NCI-H226 (cell line): Measurements from ENCODE around the gene MAP4K5.
"Not testable (repeated sequence)": the region's sequence is repeated elsewhere in the genome, so short reads cannot be mapped to it uniquely, and the experiment has no call there.

Source experiments
- DNase-seq: peaks from one replicate; pipeline ENCODE4 v3.0.0-alpha.2; 2015

The MAP4K5 gene

DNA sequence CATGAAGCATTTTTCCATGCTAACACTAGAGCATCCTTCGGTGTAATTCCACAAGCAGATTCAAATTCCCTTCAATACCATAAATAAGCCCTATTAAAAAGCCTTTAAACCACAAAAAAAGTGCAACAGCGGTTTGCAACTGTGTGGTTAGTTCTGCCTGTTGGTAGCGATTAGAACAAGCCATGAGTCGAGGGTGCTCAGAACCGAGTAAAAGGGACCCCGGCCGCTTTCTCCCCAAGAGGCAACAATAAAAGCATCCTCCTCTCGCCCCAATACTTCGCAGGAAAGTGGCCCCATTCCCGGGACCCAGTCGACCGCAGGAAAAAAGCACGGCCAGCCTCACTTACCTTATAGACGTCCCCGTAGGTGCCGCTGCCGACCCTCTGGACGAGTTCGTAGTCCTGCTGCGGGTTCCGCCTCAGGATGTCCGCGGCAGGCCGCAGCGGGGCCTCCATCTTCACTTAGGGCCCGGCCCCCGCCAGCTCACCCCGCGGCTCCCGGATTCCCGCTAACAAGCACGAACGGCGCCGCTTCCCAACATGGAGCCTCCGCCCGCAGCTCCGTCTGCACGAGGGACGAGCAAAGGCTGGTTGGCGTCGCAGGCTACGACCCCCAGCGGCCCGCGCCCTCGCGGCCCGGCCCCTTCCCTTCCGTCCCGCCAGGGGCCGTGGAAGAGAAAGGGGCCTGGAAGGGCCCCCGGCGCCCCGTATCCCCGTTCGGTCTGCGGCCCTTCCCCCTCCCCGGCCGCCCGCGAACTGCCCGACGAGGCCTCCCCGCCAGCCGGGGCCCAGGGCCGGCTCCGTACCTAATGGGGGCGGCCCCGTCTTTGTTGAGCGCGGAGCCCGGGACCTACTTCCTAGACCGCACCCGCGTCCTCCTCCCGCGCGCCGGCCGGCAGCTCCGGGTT lies 521 bp downstream of the MAP4K5 start:
- peak; percentile 14 for DNase-seq

DNA sequence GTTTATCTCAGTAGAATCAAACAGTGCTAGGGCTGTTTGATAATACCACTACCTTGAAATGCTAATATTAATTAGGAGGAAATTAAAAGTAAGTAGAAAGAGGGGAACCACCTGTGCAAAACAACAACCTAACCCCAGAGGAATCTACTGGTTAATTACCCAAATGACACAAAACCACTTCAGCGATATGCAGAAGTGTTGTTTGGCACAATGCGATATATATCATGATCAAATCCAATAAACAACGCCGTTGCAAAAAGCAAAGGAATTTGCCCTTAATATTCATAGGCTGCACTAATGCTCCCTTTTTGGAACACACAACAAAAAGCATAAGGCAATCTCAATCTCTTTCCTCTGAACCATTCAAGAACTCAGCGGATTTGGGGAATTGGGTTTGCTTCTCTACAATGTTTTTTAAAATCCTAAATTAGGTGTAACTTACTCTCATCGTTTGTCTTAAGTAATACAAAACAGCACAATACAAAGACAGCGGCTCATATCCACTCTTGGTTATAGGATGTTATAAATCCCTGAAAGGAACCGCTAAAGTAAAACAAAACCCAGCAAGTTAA lies 1.5 kb downstream of the MAP4K5 start:
- no peak for DNase-seq

DNA sequence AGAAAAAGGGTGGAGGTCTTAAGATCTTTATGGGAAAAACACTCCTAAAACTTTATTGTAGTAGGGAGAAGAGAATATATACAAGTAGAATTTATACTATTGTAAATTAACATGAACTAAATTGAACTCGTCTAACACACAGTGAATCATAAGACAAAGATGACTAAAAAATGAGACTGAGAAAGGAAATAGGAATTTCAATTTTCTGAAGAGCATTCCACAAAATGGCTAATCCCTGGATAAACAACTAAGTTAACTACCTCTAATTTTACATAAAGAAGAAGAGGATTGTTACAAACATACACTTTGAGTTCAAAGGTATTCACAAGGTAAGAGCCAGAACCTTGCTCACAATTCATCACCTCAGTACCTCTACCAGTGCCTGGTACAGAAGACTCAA lies 2.0 kb downstream of the MAP4K5 start:
- DNase-seq, result no peak

DNA sequence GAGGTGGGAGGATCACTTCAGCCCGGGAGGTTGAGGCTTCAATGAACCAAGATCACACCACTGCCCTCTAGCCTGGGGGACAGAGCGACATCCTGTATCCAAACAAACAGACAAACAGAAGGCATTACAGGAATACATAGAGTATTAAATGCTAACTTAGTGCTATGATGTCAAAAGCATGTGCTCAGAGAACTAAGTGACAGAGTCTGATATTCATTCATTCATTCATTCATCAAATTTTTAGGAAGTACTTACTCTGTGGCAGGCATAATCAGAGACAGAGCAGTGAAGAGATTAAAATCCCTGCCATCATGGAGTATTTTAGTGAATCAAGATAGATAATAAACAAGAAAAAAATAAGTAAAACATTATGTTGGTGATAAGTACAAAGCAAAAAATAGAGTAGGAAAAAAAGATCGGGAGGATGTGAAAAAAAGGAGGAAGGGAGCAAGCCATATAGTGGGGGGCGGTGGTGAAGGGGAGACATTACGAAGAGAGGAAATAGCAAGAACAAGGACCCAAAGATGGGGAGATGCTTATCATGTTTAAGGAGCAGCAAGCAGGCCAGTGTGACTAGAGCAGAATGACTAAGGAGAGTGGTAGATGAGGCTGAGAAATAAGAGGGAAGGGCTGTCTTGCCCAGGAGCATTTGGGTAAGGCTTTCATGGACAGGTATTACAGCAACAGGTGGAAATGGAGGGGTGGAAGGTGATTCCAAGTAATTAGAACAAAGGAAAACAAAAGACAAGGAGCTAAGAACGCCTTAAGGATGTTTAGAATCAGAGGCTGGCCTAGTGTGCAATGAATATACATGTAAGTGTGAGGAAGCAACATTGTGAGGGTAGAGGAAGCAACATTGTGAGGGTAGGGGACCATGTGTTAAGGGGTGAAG lies 2.8 kb downstream of the MAP4K5 start:
- no peak for DNase-seq

DNA sequence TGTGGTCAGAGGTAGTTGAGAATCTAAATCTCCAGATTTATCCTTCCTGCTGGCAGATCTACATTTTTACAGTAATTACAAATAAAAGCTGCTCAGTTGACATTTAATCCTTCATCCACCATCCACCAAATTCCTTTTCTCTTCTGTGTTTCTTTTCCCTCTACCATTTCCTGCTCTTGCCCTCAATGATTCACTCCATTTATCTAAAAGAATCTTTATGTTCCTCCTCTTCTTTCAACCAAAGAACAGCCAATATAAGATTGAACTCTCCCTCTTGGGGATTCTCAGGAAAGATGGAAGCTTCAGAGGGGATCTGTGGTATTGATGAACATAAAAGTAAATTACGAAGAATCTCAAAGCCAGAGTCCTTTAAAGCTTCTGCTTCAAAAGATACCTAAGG lies 4.4 kb downstream of the MAP4K5 start:
- peak; percentile 28 for DNase-seq

DNA sequence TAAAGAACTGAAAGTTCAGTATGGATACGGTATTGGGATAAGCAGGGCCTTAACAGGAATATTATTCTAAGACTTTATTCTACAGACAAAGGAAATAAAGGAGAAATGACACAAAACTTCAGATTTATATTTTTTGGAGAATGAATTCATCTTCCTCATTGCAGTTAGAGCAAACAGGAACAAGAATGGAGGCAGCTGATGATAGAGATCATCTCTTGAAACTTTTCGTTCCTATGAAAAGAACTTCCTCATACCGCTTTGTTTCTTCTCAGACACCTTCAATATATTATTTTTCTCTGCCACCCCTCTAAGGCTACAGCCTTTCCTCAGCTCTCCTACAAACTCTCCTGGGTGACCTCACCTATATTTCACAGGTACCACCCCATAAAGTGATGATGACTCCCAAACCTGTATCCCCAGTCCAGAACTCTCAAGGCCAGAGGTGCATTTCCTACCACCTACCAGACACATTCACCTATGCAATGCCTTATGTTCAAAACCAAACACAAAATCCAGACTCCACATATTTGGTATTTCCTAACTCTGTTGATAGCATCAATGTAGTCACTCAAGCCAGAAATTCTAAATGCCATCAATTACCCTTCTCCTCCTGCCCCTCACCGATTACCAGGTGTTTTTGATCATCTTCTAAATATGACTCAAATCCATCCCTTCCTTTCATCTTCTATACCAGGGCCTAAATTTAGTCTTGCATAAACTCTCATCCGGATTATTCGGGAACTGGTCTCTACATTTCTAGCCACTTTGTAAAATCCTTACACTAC lies 7.4 kb downstream of the MAP4K5 start:
- DNase-seq, result no peak

DNA sequence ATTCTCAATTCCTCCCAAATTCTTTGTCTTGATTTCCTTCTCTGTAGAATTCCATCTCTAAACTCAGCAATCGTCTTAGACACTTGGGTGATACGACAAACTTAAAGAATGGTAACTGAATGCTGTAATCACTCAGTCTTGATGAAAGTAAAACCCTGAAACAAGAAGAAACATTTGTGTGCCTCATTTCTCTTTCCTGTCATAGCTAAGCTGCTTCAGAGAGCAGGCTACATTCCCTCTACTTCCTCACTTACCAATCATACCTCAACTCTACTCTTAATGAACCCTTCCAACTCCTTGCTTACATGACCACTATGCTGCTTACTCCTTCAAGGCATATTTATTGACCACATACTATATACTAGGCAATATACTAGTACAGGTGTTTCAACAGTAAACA lies 8.3 kb downstream of the MAP4K5 start:
- no peak for DNase-seq

DNA sequence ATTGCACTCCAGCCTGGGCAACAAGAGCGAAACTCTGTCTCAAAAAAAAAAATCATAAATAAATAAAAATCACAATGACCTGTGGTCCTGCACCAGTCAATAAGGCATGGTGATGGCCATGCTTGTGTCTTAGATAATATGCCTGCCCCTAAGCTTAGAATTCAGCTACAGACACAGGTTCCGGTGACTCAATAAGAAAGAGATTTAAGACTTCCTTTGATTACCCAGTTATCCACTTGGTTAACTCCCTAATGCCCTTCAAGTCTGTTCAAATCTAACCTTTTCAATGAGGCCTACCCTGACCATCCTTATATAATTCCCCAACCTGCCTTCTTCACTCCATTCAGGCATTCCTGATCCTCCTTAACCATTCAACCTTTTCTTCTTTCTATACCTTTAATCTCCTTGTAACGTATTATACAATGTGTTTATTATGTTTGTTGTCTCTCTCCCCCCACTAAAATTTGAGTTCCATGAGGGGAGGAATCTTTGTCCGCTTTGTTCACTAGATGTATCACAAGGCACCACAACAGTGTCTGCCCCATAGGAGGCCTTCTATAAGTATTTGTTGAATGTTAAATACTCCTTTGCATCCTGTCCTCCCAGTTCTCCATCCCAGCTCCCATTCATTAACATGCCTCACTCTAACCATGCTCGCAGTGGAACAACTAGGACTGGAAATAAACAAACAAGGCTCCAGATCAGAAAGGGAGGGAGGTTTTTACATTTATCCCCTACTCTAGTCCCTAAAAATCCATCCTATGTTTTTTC lies 8.9 kb downstream of the MAP4K5 start:
- DNase-seq, result peak; percentile 33

DNA sequence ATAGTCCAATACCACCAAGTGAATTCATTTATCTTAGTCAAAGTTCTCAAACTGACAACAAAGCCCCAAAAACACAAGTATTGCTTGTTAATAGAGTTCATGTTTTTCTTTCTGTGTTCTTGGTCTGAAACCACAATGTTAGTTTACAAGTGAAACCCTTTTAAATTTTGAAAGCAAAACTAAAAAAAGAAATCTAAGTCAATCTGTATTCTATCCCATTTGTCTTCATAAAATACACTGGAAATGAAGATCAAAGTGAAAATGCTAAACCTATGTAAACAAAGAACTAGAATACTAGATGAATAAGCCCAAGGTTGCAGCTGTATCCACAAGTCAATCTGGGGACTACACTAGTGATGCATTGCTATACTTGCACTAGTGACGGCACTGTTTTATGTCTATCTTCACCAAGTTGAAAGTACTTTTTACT lies 10.4 kb downstream of the MAP4K5 start:
- DNase-seq, result no peak

DNA sequence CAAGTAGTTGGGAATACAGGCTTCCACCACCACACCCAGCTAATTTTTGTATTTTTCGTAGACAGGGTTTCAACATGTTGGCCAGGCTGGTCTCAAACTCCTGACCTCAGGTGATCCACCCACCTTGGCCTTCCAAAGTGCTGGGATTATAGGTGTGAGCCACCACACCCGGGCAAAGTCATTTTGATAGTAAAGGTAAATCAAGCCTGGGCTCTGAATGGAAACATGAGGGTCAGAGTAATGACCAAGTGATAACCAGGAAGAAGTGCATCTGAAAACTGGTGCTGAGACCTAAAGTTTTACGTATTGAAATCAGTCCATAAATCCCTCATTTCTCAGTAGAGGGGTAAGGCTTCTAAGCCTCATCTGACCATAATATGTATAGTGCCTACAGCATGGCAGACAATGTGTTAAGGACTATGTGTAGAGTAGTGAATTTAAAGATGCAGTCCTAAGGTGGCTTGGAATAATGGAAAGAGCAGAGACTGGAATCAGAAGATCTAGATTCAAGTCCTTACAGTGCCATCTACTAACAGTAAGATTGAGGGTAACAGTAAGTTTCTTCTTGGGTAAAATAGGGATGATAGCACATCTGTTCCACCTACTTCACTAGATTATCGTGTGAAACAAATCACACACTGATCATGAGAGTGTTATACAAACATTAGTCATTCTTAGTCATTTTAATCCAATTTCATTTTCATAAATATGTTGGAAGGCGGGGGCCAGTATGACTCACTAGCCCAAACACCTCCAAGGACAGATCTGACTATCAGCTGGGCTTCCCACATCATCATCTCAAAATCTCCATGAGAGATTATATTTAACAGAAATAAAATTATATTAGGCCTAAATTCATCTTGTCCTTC lies 11.2 kb downstream of the MAP4K5 start:
- DNase-seq, result peak; percentile 82

DNA sequence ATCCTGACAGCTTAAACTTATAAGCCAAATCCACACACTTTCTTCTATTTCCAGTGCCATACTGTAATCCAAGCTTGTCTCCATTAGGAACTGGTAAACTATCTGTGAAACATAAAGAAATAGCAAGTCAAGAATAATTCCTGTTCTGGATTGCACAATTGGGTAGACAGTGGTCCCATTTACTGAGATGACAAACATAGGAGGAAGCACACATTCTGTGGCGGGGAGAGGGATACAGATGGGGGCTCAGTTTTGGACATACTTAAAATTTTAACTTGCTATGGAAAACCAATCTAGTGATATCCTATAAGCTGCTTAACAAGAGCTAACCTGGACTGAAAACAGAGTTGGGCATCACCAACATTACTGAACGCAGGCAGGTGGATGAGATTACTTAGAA lies 16.3 kb downstream of the MAP4K5 start:
- DNase-seq, result no peak

DNA sequence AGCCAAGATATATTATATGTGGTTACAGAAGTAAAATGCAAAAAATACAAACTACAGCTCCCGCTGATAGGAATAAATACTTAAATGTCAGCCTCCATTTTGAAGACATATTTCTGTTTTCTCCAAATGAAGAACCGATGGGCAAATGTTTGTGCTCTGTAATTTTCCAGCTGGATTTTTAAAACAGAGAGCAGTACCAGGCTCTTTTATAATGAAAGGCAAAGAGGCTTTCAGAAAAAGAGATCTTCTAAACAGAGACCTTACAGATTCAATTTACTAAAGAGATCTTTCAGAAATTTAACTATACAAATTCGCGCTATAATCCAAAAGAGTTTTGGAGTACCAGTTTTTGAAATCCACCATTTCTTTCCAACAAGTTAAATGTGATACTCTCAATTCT lies 19.9 kb downstream of the MAP4K5 start:
- no peak for DNase-seq

DNA sequence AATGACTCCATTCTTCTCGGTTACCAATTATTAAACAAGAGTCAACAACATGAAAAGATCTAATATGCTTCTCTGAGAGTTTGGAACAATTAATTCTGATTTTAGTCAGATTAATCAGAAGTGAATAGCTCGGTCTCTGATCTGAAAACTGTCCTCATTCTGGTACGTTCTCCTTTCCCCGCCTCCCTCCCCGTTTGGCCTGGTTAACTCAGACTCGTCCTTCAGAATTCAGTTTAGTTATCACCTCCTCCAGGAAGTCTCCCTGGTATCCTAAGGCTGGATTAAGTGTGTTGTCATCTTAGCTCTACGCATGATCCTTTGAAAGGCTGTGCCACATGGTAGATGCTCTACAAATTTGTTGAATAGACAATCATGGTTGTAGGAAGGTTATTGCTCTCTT lies 22.2 kb downstream of the MAP4K5 start:
- DNase-seq, result no peak

DNA sequence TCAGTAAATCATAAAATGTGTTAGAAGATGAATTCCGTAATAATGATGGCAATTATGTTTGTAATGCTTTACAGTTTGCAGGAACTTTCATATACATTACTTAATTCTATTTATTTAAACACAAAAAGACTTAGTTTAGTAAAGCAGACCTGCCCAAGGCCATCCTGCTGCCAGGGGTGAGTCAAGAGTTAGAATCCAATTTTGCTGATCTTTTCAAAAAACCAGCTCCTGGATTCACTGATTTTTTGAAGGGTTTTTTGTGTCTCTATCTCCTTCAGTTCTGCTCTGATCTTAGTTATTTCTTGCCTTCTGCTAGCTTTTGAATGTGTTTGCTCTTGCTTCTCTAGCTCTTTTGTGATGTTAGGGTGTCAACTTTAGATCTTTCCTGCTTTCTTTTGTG lies 25.3 kb downstream of the MAP4K5 start:
- DNase-seq, result not testable (repeated sequence)

DNA sequence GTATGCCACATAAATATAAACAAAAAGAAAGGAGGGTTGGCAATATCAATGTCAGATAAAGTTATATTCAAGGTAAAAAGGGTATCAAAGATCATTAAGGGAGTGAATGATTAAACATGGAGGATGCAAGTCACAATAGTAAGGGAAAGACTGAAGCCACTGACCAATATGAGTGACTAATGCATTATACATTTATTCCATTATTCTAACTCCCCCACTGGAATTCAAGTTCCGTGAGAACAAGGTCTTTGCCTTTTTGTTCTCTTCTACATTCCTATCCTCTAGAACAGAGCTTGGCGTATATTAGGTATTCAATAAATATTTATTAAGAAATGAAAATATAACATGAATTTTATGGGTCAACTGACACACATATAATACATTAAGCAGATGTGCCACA lies 30.7 kb downstream of the MAP4K5 start:
- peak; percentile 72 for DNase-seq

DNA sequence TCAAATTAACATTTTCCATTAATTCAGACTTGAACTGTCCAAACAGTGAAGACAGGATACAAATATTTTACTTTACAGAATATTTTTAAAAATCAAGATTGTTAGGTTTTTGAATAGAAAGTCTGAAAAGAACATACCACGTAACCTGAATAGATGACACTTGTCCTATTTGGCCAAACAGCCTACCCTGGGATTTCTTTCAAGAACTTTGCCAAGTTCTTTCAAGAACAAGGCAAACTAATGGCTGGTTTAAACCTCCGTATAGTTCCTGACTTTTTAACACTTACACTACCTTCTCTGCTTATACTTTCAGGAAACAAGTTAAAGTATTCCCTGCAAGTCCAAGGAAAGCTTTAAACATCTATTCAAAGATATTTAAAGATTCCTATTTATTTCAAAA lies 35.0 kb downstream of the MAP4K5 start:
- DNase-seq, result no peak

DNA sequence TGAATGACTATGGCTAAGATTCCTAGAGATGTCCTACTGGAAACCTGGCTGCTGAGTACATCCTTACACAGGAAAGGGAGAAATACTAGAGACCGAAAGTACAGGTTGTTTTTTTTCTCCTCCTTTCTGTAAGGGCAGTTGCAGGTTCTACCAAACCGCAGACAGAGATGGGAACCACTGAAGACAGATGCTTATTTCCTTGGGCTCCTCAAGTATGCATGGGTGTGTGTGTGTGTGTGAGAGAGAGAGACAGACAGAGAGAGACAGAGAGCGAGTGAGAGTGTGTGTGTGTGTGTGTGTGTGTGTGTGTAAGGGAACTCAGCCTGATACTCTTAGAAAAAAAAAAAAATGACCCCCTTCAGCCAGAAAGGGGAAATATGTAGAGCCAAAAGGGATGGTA lies 42.5 kb downstream of the MAP4K5 start:
- DNase-seq, result no peak

DNA sequence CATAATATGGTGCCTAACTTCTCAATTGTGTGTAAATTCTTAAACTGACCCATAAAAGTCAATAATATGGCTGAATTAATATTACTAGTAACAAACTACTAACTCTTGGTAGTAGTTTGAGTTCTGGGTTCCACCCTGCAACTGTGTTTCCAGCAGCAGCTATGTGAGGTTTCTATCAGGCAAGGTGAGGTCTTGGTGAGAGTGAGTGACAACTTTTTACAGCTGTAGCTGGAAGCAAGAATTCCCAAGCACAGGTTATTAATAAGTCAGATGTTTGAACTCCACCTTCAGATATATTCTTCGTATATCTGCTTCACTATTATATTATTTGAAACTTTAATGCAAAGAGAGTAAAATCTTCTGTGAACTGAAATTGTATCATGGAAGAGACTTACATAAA lies 43.8 kb downstream of the MAP4K5 start:
- DNase-seq, result no peak

DNA sequence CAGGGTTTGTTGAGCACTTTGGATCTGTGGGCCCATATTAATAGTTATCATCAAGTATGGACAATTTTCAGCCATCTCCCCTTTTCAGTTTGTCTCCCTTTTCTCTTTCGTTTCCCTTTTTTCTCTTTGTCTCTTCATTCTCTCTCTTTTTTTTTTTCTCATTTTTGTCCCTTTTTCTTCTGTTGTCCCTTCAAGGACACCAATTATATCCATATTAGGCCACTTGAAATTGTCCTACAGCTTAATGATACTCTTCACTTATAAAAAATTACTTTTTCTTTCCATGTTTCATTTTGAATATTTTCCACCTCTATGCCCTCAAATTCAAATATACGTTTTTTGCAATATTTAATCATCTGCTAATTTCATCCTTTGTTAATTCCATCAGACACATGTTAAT lies 53.3 kb downstream of the MAP4K5 start:
- no peak for DNase-seq

DNA sequence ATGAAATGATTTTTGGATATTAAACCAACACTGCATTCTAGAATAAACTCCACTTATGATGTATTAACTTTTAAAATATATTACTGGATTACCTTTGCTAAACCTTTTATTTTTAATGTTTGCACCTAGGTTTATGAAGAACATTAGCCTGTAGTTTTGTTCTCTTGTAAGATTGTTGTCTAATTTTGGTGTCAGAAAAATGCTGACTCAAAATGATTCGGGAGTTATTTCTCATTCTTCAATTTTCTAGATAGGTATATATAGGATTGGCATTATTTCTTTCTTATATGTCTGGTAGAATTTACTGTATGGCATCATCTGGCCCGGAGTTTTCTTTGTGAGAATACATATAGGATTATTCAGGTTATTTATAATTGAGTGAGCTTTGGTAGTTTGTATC lies 54.6 kb downstream of the MAP4K5 start:
- no peak for DNase-seq

DNA sequence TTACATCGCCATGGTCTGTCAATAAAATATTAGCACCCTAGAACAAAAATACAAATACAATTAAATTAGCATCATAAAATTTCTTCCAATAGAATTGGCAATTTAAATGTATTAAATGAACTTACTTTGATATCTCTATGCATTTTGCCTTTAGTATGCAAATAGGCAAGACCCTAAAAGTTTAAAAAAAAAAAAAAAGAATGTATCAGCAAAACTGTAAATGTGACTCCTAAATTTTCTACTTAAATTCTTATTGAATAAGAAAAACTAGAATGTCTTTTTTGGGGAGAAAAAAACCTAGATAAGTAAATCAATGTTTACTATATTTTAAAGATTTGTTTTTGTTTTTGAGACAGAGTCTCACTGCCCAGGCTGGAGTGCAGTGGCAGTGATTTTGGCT lies 56.2 kb downstream of the MAP4K5 start:
- no peak for DNase-seq
